SU-DHL-6 (cell line): Measurements from ENCODE around the gene SLC22A25.
A peak's percentile ranks its signal among the peaks of the same experiment; 100 is the strongest.

Experiments
- H2AFZ ChIP-seq: fragments of 200-600 bp; sonication (generic); 2 replicates; pipeline ENCODE4 v1.6.1; 2014; ENCODE audit warnings: low read depth, mild to moderate bottlenecking, moderate library complexity, mixed read lengths, antibody characterized with exemption, low read length; ENCODE audit not compliant: severe bottlenecking
- H3F3A ChIP-seq: fragments of 200-600 bp; shearing (Covaris generic); 2 replicates; pipeline ENCODE4 v1.6.0; 2016; ENCODE audit warnings: antibody characterized with exemption, mild to moderate bottlenecking; ENCODE audit not compliant: insufficient read depth
- H3K27ac ChIP-seq: fragments of 200-600 bp; sonication (generic); 2 replicates; pipeline ENCODE4 v1.5.1; 2016; ENCODE audit warnings: low read depth, mild to moderate bottlenecking, low read length, moderate library complexity, mixed read lengths
- H3K27me3 ChIP-seq: fragments of 200-600 bp; sonication (generic), shearing (Covaris generic); 2 replicates; pipeline ENCODE4 v1.6.0; 2014; ENCODE audit warnings: mild to moderate bottlenecking, low read length
- H3K36me3 ChIP-seq: fragments of 200-600 bp; sonication (generic); 2 replicates; pipeline ENCODE4 v1.6.1; 2014; ENCODE audit warnings: mild to moderate bottlenecking, low read length, mixed read lengths
- H3K4me2 ChIP-seq: fragments of 300-600, 200-600 bp; shearing (Covaris generic), sonication (generic); 2 replicates; pipeline ENCODE4 v1.6.0; 2014; ENCODE audit warnings: low read length, low read depth, mild to moderate bottlenecking; ENCODE audit not compliant: poor library complexity, severe bottlenecking
- H3K4me3 ChIP-seq: fragments of 200-600 bp; sonication (generic); 2 replicates; pipeline ENCODE4 v1.5.1; 2014; ENCODE audit warnings: antibody characterized with exemption, low read length, mild to moderate bottlenecking, mixed read lengths; ENCODE audit not compliant: insufficient read depth, poor library complexity, severe bottlenecking
- H3K79me2 ChIP-seq: fragments of 200-600 bp; sonication (generic); 2 replicates; pipeline ENCODE4 v1.6.1; 2014; ENCODE audit warnings: mild to moderate bottlenecking, low read length, moderate library complexity; ENCODE audit not compliant: insufficient read depth
- H3K9ac ChIP-seq: fragments of 200-600 bp; sonication (generic); 2 replicates; pipeline ENCODE4 v1.7.0; 2014; ENCODE audit warnings: mild to moderate bottlenecking, low read length
- H3K9me2 ChIP-seq: fragments of 200-600 bp; sonication (generic); replicated peaks from 2 replicates; pipeline ENCODE4 v1.6.1; 2014; ENCODE audit warnings: low read length; ENCODE audit not compliant: insufficient read depth
- H3K9me3 ChIP-seq: fragments of 200-600 bp; sonication (generic); 2 replicates; pipeline ENCODE4 v1.6.1; 2014; ENCODE audit warnings: low read length, mixed read lengths; ENCODE audit not compliant: insufficient read depth
- H4K20me1 ChIP-seq: fragments of 200-600 bp; sonication (generic); 2 replicates; pipeline ENCODE4 v1.6.1; 2014; ENCODE audit warnings: low read depth, mild to moderate bottlenecking, antibody characterized with exemption, low read length, moderate library complexity, mixed read lengths
- CTCF ChIP-seq: fragments of 200-600 bp; sonication (generic); IDR thresholded peaks from one replicate; pipeline ENCODE4 v1.5.1; 2017; ENCODE audit warnings: antibody characterized with exemption, mild to moderate bottlenecking, low read length, moderate library complexity; ENCODE audit not compliant: insufficient read depth, poor library complexity, severe bottlenecking
- EZH2phosphoT487 ChIP-seq: fragments of 200-600 bp; sonication (generic), shearing (Covaris generic); conservative IDR thresholded peaks from 2 replicates; pipeline ENCODE4 v1.6.1; 2018; ENCODE audit warnings: mild to moderate bottlenecking, antibody characterized with exemption, low read length, moderate library complexity, mixed read lengths

The SLC22A25 gene

GRCh38 chr11:63212742-63213141, 30.7 kb downstream of the SLC22A25 start:
- TF ChIP-seq CTCF, result peak; percentile 35
- no peak for TF ChIP-seq EZH2phosphoT487
- Histone ChIP-seq H3K27ac (no peak overlapping the region), H3K27me3 (no peaks in the 10 kb centered on the region)

GRCh38 chr11:63210111-63210510, 33.3 kb downstream of the SLC22A25 start:
- no peaks in the 10 kb centered on the region for H3K36me3 ChIP-seq
- H3K27ac ChIP-seq, result no peak overlapping the region
- no peaks in the 10 kb centered on the region for H3F3A ChIP-seq
- no peak overlapping the region for H3K9ac ChIP-seq
- H3K4me2 ChIP-seq, result no peak overlapping the region
- no peaks in the 10 kb centered on the region for H4K20me1 ChIP-seq
- no peak for TF ChIP-seq EZH2phosphoT487
- TF ChIP-seq CTCF, result no peak
- H3K9me2 ChIP-seq, result no peaks in the 10 kb centered on the region
- H3K4me3 ChIP-seq, result no peak overlapping the region
- no peaks in the 10 kb centered on the region for H3K27me3 ChIP-seq
- H2AFZ ChIP-seq, result no peak overlapping the region
- no peaks in the 10 kb centered on the region for H3K79me2 ChIP-seq
- H3K9me3 ChIP-seq, result peaks cover 8% of the 10 kb centered on the region; the same call in 1 of the 2 replicates

More at GRCh38 chr11:63212742-63213141, 30.7 kb downstream of the SLC22A25 start:
- Histone ChIP-seq H3K9ac (no peak overlapping the region), H2AFZ (no peak overlapping the region), H4K20me1 (no peaks in the 10 kb centered on the region), H3K9me2 (no peaks in the 10 kb centered on the region), H3K9me3 (peaks cover 8% of the 10 kb centered on the region; the same call in 1 of the 2 replicates), H3F3A (no peaks in the 10 kb centered on the region), H3K79me2 (no peaks in the 10 kb centered on the region), H3K36me3 (no peaks in the 10 kb centered on the region), H3K4me3 (no peak overlapping the region), H3K4me2 (no peak overlapping the region)
